Measurements from ENCODE around the gene PSMD1. TPM values are rescaled to one million over a fixed set of nuclear protein-coding genes. Genes with fewer than 3 reads are reported as not detected.

Gene PSMD1
- 36.1 and 84.2 TPM in 2 replicates for total RNA-seq

GRCh38 chr2:231056453-231057416 lies at the start of gene PSMD1:
Gene PSMD1, plus strand, starts transcription at chr2:231056867. Its CDS starts 159 bp downstream, at chr2:231057026.

GRCh38 chr2:231037202-231037730 lies 19.4 kb upstream of the PSMD1 start, which contains the start of gene C2orf72:
Gene C2orf72, plus strand, starts transcription at chr2:231037523. Its CDS starts 43 bp downstream, at chr2:231037566.

GRCh38 chr2:231124838-231125568 lies 68.3 kb downstream of the PSMD1 start, which contains the start of gene HTR2B:
Gene HTR2B, minus strand, starts transcription at chr2:231125042. Its CDS starts 1,278 bp downstream, at chr2:231123764.

GRCh38 chr2:231198291-231199173 lies 141.9 kb downstream of the PSMD1 start, which contains the start of gene ARMC9:
Gene ARMC9, plus strand, starts transcription at chr2:231198631. Its CDS starts 7,608 bp downstream, at chr2:231206239.

Other genes starting within 250 kb of the PSMD1 start
- 101 and 230 TPM in 2 replicates for gene ITM2C, start 191.9 kb upstream of the PSMD1 start, total RNA-seq
- not detected in 2 replicates for gene GPR55, start 131.6 kb upstream of the PSMD1 start, total RNA-seq
- not detected in 2 replicates for gene SPATA3, start 60.7 kb upstream of the PSMD1 start, total RNA-seq
- gene C2orf72, start 19.3 kb upstream of the PSMD1 start, total RNA-seq: under 0.01 and 0.16 TPM in 2 replicates
- gene HTR2B, start 68.2 kb downstream of the PSMD1 start, total RNA-seq: 0.33 and 2.0 TPM in 2 replicates
- 16.3 and 45.0 TPM in 2 replicates for gene ARMC9, start 141.8 kb downstream of the PSMD1 start, total RNA-seq